Stimulated activated memory B cell treated with anti-CD40 and anti-IgM and Interleukin-4, amounts not matched to agents 10 μg/mL and 1 μg/mL and 100 μg/mL, for 72 hours (primary cell): ENCODE results near the gene AAK1.

ENCODE experiments used
- ATAC-seq: fragments of 150-1000 bp; cut with Tn5 transposase; 2 replicates; pipeline ENCODE4 v1.10.0; 2021
- H3K27ac Mint-ChIP-seq: one replicate; pipeline ENCODE4 v1.8.0; 2022; ENCODE audit warnings: mild to moderate bottlenecking, mixed read lengths
- H3K27me3 Mint-ChIP-seq: one replicate; pipeline ENCODE4 v1.8.0; 2022; ENCODE audit warnings: mixed read lengths
- H3K36me3 Mint-ChIP-seq: one replicate; pipeline ENCODE4 v1.8.0; 2022; ENCODE audit warnings: mixed read lengths
- H3K4me1 Mint-ChIP-seq: one replicate; pipeline ENCODE4 v1.8.0; 2022; ENCODE audit warnings: mixed read lengths
- H3K4me3 Mint-ChIP-seq: one replicate; pipeline ENCODE4 v1.8.0; 2022; ENCODE audit warnings: mild to moderate bottlenecking, moderate library complexity, mixed read lengths
- H3K9me3 Mint-ChIP-seq: one replicate; pipeline ENCODE4 v1.8.0; 2022; ENCODE audit warnings: mixed read lengths

AAK1 gene

DNA sequence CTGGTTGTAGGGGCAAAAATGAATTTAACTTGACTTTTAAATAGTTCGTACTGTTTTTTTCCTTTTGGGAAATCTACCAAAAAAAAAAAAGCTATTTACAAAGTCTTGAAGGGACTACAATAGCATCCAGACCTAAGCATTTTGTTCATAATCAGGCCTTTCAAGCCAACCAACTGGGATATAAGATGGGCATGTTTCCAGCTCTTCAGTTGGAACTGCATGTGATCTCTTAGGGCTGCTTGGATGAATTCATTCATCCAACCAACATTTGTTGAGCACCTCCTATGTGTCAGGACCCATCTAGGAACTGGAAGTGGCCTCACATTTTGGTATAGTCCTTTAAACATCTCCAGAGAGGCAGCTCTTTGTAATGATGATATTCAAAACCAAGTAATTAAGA is 98.6 kb downstream of the AAK1 start:
- peaks cover 11% of the 10 kb centered on the region for H3K36me3 Mint-ChIP-seq
- no peak overlapping the region for H3K4me3 Mint-ChIP-seq
- H3K27ac Mint-ChIP-seq = no peak overlapping the region
- peaks cover 10% of the 10 kb centered on the region for H3K4me1 Mint-ChIP-seq
- H3K27me3 Mint-ChIP-seq = no peaks in the 10 kb centered on the region
- ATAC-seq = no peak
- no peaks in the 10 kb centered on the region for H3K9me3 Mint-ChIP-seq

DNA sequence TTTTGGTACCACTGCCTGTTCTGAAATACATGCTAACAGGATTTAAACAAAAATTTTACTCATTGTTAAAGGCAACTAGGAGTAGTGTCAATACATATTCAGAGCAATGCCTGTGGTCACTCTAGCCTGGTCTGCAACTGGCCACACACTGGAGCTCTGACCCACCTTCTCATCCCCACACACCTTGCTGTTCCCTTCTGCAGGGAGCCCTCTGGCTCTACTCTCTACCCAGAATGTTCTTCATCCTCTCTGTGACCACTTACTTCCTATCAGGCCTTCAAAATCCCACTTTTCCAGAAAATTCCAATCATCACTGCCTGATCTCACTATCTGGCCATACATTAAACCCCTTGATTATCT is 104.0 kb downstream of the AAK1 start:
- H3K4me3 Mint-ChIP-seq = no peak overlapping the region
- peaks cover 14% of the 10 kb centered on the region for H3K4me1 Mint-ChIP-seq
- no peak overlapping the region for H3K27ac Mint-ChIP-seq
- ATAC-seq = no peak
- H3K36me3 Mint-ChIP-seq = peaks cover 6% of the 10 kb centered on the region
- no peaks in the 10 kb centered on the region for H3K9me3 Mint-ChIP-seq
- no peaks in the 10 kb centered on the region for H3K27me3 Mint-ChIP-seq

- H3K36me3 Mint-ChIP-seq = peaks cover 6% of the 10 kb centered on the region
- H3K4me3 Mint-ChIP-seq = no peak overlapping the region
- H3K4me1 Mint-ChIP-seq = peaks cover 14% of the 10 kb centered on the region
- no peaks in the 10 kb centered on the region for H3K27me3 Mint-ChIP-seq
- no peak overlapping the region for H3K27ac Mint-ChIP-seq
- no peak for ATAC-seq
- H3K9me3 Mint-ChIP-seq = no peaks in the 10 kb centered on the region
Observed at GRCh38 chr2:69538872-69539548, 104.5 kb downstream of the AAK1 start.

GRCh38 chr2:69538249-69538648 is 105.3 kb downstream of the AAK1 start:
- Mint-ChIP-seq H3K27ac (no peak overlapping the region), H3K4me1 (peaks cover 14% of the 10 kb centered on the region), H3K27me3 (no peaks in the 10 kb centered on the region), H3K9me3 (no peaks in the 10 kb centered on the region), H3K4me3 (no peak overlapping the region), H3K36me3 (peaks cover 6% of the 10 kb centered on the region)
- no peak for ATAC-seq

GRCh38 chr2:69535817-69536241 is 107.7 kb downstream of the AAK1 start:
- H3K9me3 Mint-ChIP-seq = no peaks in the 10 kb centered on the region
- ATAC-seq = no peak
- no peak overlapping the region for H3K27ac Mint-ChIP-seq
- no peaks in the 10 kb centered on the region for H3K27me3 Mint-ChIP-seq
- peaks cover 14% of the 10 kb centered on the region for H3K4me1 Mint-ChIP-seq
- H3K4me3 Mint-ChIP-seq = no peak overlapping the region
- H3K36me3 Mint-ChIP-seq = peaks cover 9% of the 10 kb centered on the region

DNA sequence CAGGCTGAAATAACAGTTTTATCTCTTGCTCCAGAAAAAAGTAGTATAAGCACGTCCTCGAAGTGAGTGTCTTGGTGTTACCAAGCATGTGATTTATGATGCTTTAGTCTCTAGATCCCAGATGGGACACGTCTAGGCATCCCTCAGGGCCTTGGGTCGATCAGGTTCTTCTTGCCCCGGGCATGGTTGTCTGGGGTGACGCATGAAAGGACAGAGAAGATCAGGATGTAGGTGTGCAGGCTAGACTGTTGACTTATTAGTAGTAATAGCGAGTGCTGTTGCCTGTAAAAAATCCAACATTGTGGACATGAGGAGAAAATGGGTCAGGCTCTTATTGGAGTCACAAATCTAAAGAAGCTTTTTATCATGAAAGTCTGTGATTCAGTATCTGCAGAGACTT is 112.4 kb downstream of the AAK1 start:
- H3K36me3 Mint-ChIP-seq = peaks cover 6% of the 10 kb centered on the region
- H3K9me3 Mint-ChIP-seq = no peaks in the 10 kb centered on the region
- no peak overlapping the region for H3K4me3 Mint-ChIP-seq
- peaks cover 11% of the 10 kb centered on the region for H3K4me1 Mint-ChIP-seq
- no peak overlapping the region for H3K27ac Mint-ChIP-seq
- ATAC-seq = no peak
- no peaks in the 10 kb centered on the region for H3K27me3 Mint-ChIP-seq

- H3K4me3 Mint-ChIP-seq = no peak overlapping the region
- no peaks in the 10 kb centered on the region for H3K4me1 Mint-ChIP-seq
- no peaks in the 10 kb centered on the region for H3K9me3 Mint-ChIP-seq
- H3K27me3 Mint-ChIP-seq = no peaks in the 10 kb centered on the region
- no peak overlapping the region for H3K27ac Mint-ChIP-seq
- no peak for ATAC-seq
- H3K36me3 Mint-ChIP-seq = peaks cover 6% of the 10 kb centered on the region
Observed at GRCh38 chr2:69529480-69529879, 114.1 kb downstream of the AAK1 start.

DNA sequence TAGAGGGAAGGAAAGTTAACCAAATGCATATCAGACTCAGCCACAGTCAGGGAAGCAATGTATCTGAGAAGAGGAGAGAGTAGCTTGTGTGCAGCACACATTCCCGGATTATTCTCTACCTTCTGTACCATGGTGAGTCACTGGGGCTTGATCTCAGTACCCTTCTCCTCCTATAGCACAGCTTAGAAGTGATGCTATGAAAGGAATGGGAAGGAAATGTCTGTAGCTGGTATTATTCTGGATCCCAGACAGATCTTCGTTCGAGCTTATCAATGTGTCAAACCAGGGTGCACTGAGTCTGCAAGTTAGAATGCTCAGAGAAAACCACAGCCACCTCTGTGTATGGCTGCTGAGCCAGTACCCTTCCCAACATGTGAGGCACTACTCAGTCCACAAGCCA is 118.3 kb downstream of the AAK1 start:
- ATAC-seq = no peak
- Mint-ChIP-seq H3K36me3 (no peaks in the 10 kb centered on the region), H3K27me3 (no peaks in the 10 kb centered on the region), H3K4me1 (no peaks in the 10 kb centered on the region), H3K27ac (no peak overlapping the region), H3K9me3 (no peaks in the 10 kb centered on the region), H3K4me3 (no peak overlapping the region)

DNA sequence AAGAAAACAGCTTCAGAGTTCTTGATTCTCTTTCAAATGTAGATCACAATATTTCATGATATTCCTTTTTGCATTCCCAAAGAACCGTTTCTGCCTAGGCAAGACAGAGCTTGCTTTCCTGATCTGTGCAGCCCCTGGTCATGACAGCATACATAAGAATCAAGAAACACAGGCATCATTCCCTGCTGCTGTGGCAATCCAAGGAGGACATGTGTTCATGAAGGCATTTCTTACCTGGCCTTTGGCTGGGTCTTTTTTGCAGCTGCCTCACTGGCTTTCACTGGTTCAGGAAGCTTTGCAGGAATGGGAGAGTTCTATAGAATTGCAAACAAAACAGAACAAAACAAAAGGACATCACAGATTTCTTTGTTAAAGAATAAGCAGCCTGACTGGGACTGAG is 118.7 kb downstream of the AAK1 start:
- H3K4me1 Mint-ChIP-seq = no peaks in the 10 kb centered on the region
- no peaks in the 10 kb centered on the region for H3K36me3 Mint-ChIP-seq
- no peak overlapping the region for H3K27ac Mint-ChIP-seq
- no peaks in the 10 kb centered on the region for H3K27me3 Mint-ChIP-seq
- no peaks in the 10 kb centered on the region for H3K9me3 Mint-ChIP-seq
- H3K4me3 Mint-ChIP-seq = no peak overlapping the region
- ATAC-seq = no peak

DNA sequence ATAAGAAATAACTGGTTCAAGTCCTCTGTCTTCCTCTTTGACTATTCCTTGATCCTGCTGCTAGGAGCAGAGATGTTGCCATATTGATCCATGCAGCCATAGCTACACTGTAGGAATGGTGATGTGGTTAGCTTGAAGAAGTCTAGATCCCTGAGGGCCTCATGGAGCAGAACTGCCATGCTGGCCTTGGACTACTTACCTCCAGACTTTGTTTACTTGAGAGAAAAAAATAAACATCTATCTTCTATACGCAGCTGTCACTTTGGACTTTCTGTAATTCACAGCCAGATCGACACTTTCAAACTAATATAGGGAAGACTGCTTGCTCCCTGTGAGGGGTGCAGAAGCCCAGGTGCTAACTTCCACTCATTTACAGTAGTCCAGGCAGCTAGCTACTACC is 121.8 kb downstream of the AAK1 start:
- Mint-ChIP-seq H3K27me3 (no peaks in the 10 kb centered on the region), H3K4me3 (no peak overlapping the region), H3K27ac (no peak overlapping the region), H3K36me3 (peaks cover 4% of the 10 kb centered on the region), H3K9me3 (no peaks in the 10 kb centered on the region), H3K4me1 (no peaks in the 10 kb centered on the region)
- no peak for ATAC-seq

- no peaks in the 10 kb centered on the region for H3K4me1 Mint-ChIP-seq
- no peaks in the 10 kb centered on the region for H3K9me3 Mint-ChIP-seq
- no peak for ATAC-seq
- H3K36me3 Mint-ChIP-seq = peaks cover 12% of the 10 kb centered on the region
- no peak overlapping the region for H3K27ac Mint-ChIP-seq
- no peaks in the 10 kb centered on the region for H3K27me3 Mint-ChIP-seq
- no peak overlapping the region for H3K4me3 Mint-ChIP-seq
Observed at GRCh38 chr2:69518841-69519240, 124.7 kb downstream of the AAK1 start.

GRCh38 chr2:69517410-69517809 is 126.1 kb downstream of the AAK1 start:
- no peaks in the 10 kb centered on the region for H3K27me3 Mint-ChIP-seq
- ATAC-seq = no peak
- no peaks in the 10 kb centered on the region for H3K4me1 Mint-ChIP-seq
- no peaks in the 10 kb centered on the region for H3K9me3 Mint-ChIP-seq
- H3K27ac Mint-ChIP-seq = no peak overlapping the region
- H3K4me3 Mint-ChIP-seq = no peak overlapping the region
- H3K36me3 Mint-ChIP-seq = peaks cover 16% of the 10 kb centered on the region

DNA sequence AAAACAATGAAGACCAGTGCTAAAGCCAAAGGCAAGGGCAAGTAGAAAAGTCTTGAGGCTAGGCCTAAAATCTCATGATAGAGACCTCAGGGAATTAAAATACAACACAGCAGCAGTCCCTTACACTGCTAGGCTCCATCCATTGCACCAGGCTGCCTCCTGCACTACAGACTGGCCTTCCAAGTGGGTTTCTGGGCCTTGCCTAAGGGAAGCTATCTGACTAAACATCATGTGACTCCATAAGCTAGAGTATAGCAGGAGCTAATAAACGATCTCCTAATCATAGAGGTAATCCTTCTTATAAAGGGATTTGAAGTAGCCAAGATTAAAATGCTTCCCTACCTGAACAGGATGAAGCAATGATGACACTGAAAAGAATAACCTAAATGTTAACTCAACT is 128.7 kb downstream of the AAK1 start:
- H3K9me3 Mint-ChIP-seq = no peaks in the 10 kb centered on the region
- no peak for ATAC-seq
- no peaks in the 10 kb centered on the region for H3K27me3 Mint-ChIP-seq
- H3K4me1 Mint-ChIP-seq = no peaks in the 10 kb centered on the region
- peaks cover 22% of the 10 kb centered on the region for H3K36me3 Mint-ChIP-seq
- H3K4me3 Mint-ChIP-seq = no peak overlapping the region
- no peak overlapping the region for H3K27ac Mint-ChIP-seq

DNA sequence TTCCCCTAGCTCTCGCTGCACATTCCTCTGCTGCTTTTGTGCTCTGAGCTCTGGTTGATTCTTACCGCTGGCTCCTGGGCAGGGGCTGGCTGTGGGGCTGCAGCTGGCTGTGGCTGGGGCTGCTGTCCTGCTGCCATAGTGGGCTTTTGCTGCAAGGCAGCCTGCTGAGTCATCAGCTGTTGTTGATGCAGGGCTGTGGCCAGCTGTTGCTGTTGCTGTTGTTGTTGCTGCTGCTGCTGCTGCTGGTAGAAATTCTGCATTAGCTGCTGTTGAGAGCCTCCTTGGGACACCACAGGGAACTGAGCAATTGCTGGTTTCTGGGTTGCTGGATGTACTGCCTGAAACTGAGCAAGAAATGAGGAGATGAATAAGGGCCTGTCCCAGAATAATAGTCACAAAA is 129.1 kb downstream of the AAK1 start:
- H3K4me3 Mint-ChIP-seq = no peak overlapping the region
- H3K9me3 Mint-ChIP-seq = no peaks in the 10 kb centered on the region
- H3K4me1 Mint-ChIP-seq = no peaks in the 10 kb centered on the region
- no peaks in the 10 kb centered on the region for H3K27me3 Mint-ChIP-seq
- H3K27ac Mint-ChIP-seq = no peak overlapping the region
- ATAC-seq = no peak
- H3K36me3 Mint-ChIP-seq = peaks cover 22% of the 10 kb centered on the region

- H3K4me1 Mint-ChIP-seq = peaks cover 18% of the 10 kb centered on the region
- H3K9me3 Mint-ChIP-seq = no peaks in the 10 kb centered on the region
- no peak for ATAC-seq
- H3K4me3 Mint-ChIP-seq = no peak overlapping the region
- peaks cover 18% of the 10 kb centered on the region for H3K36me3 Mint-ChIP-seq
- no peak overlapping the region for H3K27ac Mint-ChIP-seq
- H3K27me3 Mint-ChIP-seq = no peaks in the 10 kb centered on the region
Observed at GRCh38 chr2:69512446-69512845, 131.1 kb downstream of the AAK1 start.

GRCh38 chr2:69510204-69510603 is 133.3 kb downstream of the AAK1 start:
- no peaks in the 10 kb centered on the region for H3K9me3 Mint-ChIP-seq
- H3K4me1 Mint-ChIP-seq = peaks cover 18% of the 10 kb centered on the region
- ATAC-seq = no peak
- H3K36me3 Mint-ChIP-seq = peaks cover 18% of the 10 kb centered on the region
- H3K4me3 Mint-ChIP-seq = no peak overlapping the region
- no peaks in the 10 kb centered on the region for H3K27me3 Mint-ChIP-seq
- H3K27ac Mint-ChIP-seq = no peak overlapping the region

DNA sequence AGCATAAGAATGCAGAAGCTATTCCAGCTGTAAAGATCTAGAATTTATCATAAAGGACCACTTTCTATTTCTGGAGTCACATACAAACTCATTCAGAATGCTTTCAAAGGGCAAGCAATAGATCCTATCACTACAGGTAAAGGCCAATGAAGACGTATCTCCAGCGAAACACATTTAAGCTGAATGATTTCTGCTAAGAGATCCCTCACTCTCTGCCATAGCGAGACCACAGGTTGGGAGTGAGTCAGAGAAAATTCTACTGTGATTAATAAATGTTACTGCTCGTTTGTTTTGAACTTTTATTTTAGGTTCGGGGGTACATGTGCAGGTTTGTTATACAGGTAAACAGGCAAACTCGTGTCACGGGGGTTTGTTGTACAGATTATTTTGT is 133.8 kb downstream of the AAK1 start:
- no peak for ATAC-seq
- no peaks in the 10 kb centered on the region for H3K27me3 Mint-ChIP-seq
- peaks cover 18% of the 10 kb centered on the region for H3K36me3 Mint-ChIP-seq
- H3K9me3 Mint-ChIP-seq = no peaks in the 10 kb centered on the region
- no peak overlapping the region for H3K4me3 Mint-ChIP-seq
- peaks cover 18% of the 10 kb centered on the region for H3K4me1 Mint-ChIP-seq
- no peak overlapping the region for H3K27ac Mint-ChIP-seq
